Neural crest cell (in vitro differentiated cells): ENCODE data around the gene TRIO. TPM values are rescaled to one million over a fixed set of nuclear protein-coding genes. Genes with fewer than 3 reads are reported as not detected.

Source experiments
- DNase-seq: peaks from one replicate; pipeline ENCODE4 v3.0.0; 2021; ENCODE audit warnings: low read depth, mixed read lengths, low spot score
- H3K27ac Mint-ChIP-seq: one replicate; pipeline ENCODE4 v1.8.0; 2021; ENCODE audit warnings: mild to moderate bottlenecking, mixed read lengths; ENCODE audit not compliant: unreplicated experiment
- H3K27me3 Mint-ChIP-seq: 2 replicates; pipeline ENCODE4 v1.8.0; 2021; ENCODE audit warnings: low read depth, mild to moderate bottlenecking, mixed read lengths
- H3K36me3 Mint-ChIP-seq: 2 replicates; pipeline ENCODE4 v1.8.0; 2021; ENCODE audit warnings: low read depth, mild to moderate bottlenecking, mixed read lengths
- H3K4me1 Mint-ChIP-seq: 2 replicates; pipeline ENCODE4 v1.8.0; 2021; ENCODE audit warnings: mixed read lengths
- H3K4me3 Mint-ChIP-seq: one replicate; pipeline ENCODE4 v1.8.0; 2021; ENCODE audit warnings: mild to moderate bottlenecking, mixed read lengths
- H3K9me3 Mint-ChIP-seq: 2 replicates; pipeline ENCODE4 v1.8.0; 2021; ENCODE audit warnings: mixed read lengths
- CTCF ChIP-seq: fragments of 200-600 bp; sonication (generic); conservative IDR thresholded peaks from 2 replicates; pipeline ENCODE4 v1.5.0; 2021; ENCODE audit warnings: antibody characterized with exemption, mild to moderate bottlenecking
- total RNA-seq: library from RNA; stranded (reverse); gene quantifications from 2 replicates; pipeline ENCODE4 v1.2.1, GENCODE V29; 2021

The TRIO gene
- total RNA-seq, 1 donor from 2014 or later, result 134 TPM

- peaks cover 12% of the 10 kb centered on the region for H3K4me1 Mint-ChIP-seq
- no peak overlapping the region for H3K27ac Mint-ChIP-seq
- H3K9me3 Mint-ChIP-seq, result no peaks in the 10 kb centered on the region
- TF ChIP-seq CTCF, result no peak
- H3K27me3 Mint-ChIP-seq, result no peaks in the 10 kb centered on the region
- DNase-seq, result no peak
- H3K36me3 Mint-ChIP-seq, result peaks cover 6% of the 10 kb centered on the region
- no peak overlapping the region for H3K4me3 Mint-ChIP-seq
Observed at GRCh38 chr5:14465116-14465515, 322.0 kb downstream of the TRIO start.

- H3K27ac Mint-ChIP-seq, result peak overlapping the region; percentile 29
- peaks cover 18% of the 10 kb centered on the region for H3K4me1 Mint-ChIP-seq
- H3K36me3 Mint-ChIP-seq, result peaks cover 9% of the 10 kb centered on the region
- no peak overlapping the region for H3K4me3 Mint-ChIP-seq
- DNase-seq, result no peak
- H3K9me3 Mint-ChIP-seq, result no peaks in the 10 kb centered on the region
- H3K27me3 Mint-ChIP-seq, result no peaks in the 10 kb centered on the region
- TF ChIP-seq CTCF, result no peak
Observed at GRCh38 chr5:14465776-14466175, 322.6 kb downstream of the TRIO start.

- Mint-ChIP-seq H3K4me3 (no peak overlapping the region), H3K27ac (no peak overlapping the region), H3K9me3 (no peaks in the 10 kb centered on the region), H3K36me3 (peaks cover 14% of the 10 kb centered on the region), H3K4me1 (peaks cover 24% of the 10 kb centered on the region), H3K27me3 (no peaks in the 10 kb centered on the region)
- TF ChIP-seq CTCF, result no peak
- no peak for DNase-seq
Observed at GRCh38 chr5:14467251-14467650, 324.1 kb downstream of the TRIO start.

GRCh38 chr5:14467886-14468285 lies 324.7 kb downstream of the TRIO start:
- H3K36me3 Mint-ChIP-seq, result peaks cover 15% of the 10 kb centered on the region
- no peaks in the 10 kb centered on the region for H3K9me3 Mint-ChIP-seq
- H3K27me3 Mint-ChIP-seq, result no peaks in the 10 kb centered on the region
- H3K27ac Mint-ChIP-seq, result peak overlapping the region; percentile 45
- H3K4me1 Mint-ChIP-seq, result peaks cover 24% of the 10 kb centered on the region
- TF ChIP-seq CTCF, result no peak
- DNase-seq, result no peak
- H3K4me3 Mint-ChIP-seq, result no peak overlapping the region

GRCh38 chr5:14469551-14470377 lies 326.6 kb downstream of the TRIO start:
- H3K4me3 Mint-ChIP-seq, result no peak overlapping the region
- H3K27ac Mint-ChIP-seq, result peak overlapping the region; percentile 45
- no peaks in the 10 kb centered on the region for H3K9me3 Mint-ChIP-seq

More at GRCh38 chr5:14469551-14470377, 326.6 kb downstream of the TRIO start:
- Mint-ChIP-seq H3K36me3 (peaks cover 13% of the 10 kb centered on the region), H3K4me1 (peaks cover 24% of the 10 kb centered on the region), H3K27me3 (no peaks in the 10 kb centered on the region)
- no peak for TF ChIP-seq CTCF
- DNase-seq, result no peak
